H1 (cell line): Measurements from ENCODE around the gene LIPG. TPM values are rescaled to one million over a fixed set of nuclear protein-coding genes. Genes with fewer than 3 reads are reported as not detected.
"Not testable (repeated sequence)": the region's sequence is repeated elsewhere in the genome, so short reads cannot be mapped to it uniquely, and the experiment has no call there.

Experiments used
- CTCF ChIA-PET: fragments of 300-600 bp; sonication (Branson Sonifier 250); formaldehyde crosslinking; loops from one replicate; lab custom pipeline; 2021; ENCODE audit not compliant: partially characterized antibody; lab: Charles Lee
- POLR2A ChIA-PET: fragments of 300-600 bp; sonication (Branson Sonifier 250); formaldehyde crosslinking; loops from one replicate; lab custom pipeline; 2021; ENCODE audit warnings: inconsistent platforms; ENCODE audit not compliant: partially characterized antibody; lab: Charles Lee
- DNase-seq, 2 experiments: peaks; one replicate each; pipeline versions ENCODE4 v3.0.0 to v3.0.0-alpha.2; 2010 to 2022; ENCODE audit warnings: low spot score in 2 of 2, low read depth in 1 of 2, mixed read lengths in 1 of 2
- FAIRE-seq: peaks from 2 replicates; lab custom pipeline; 2011; peaks lifted over from hg19 to GRCh38; lab: Jason Lieb, UNC
- H2AFZ ChIP-seq: 2 replicates; pipeline ENCODE4 v1.8.1; 2012; ENCODE audit warnings: low read length, inconsistent platforms
- H2AK5ac ChIP-seq: 2 replicates; pipeline ENCODE4 v1.6.1; 2013; ENCODE audit warnings: low read depth, low read length
- H2BK120ac ChIP-seq: replicated peaks from 2 replicates; pipeline ENCODE3; 2013; ENCODE audit warnings: low read depth, low read length, inconsistent platforms
- H2BK12ac ChIP-seq: 2 replicates; pipeline ENCODE4 v1.6.1; 2013; ENCODE audit warnings: low read depth, low read length
- H2BK15ac ChIP-seq: 2 replicates; pipeline ENCODE4 v1.6.1; 2013; ENCODE audit warnings: low read length
- H2BK20ac ChIP-seq: 2 replicates; pipeline ENCODE4 v1.6.1; 2013; ENCODE audit warnings: low read length
- H2BK5ac ChIP-seq: 2 replicates; pipeline ENCODE4 v1.6.1; 2013; ENCODE audit warnings: low read depth, low read length
- H3K14ac ChIP-seq: 2 replicates; pipeline ENCODE4 v1.6.1; 2013; ENCODE audit warnings: inconsistent platforms; ENCODE audit not compliant: insufficient read length
- H3K18ac ChIP-seq: 2 replicates; pipeline ENCODE4 v1.6.1; 2013; ENCODE audit warnings: low read length; ENCODE audit errors: extremely low read depth
- H3K23ac ChIP-seq: 2 replicates; pipeline ENCODE4 v1.6.1; 2013; ENCODE audit warnings: inconsistent platforms; ENCODE audit not compliant: insufficient read length
- H3K23me2 ChIP-seq: 2 replicates; pipeline ENCODE4 v1.6.1; 2013; ENCODE audit warnings: low read depth, low read length
- H3K27ac ChIP-seq: 2 replicates; pipeline ENCODE4 v1.6.1; 2011; ENCODE audit warnings: low read depth, low read length, inconsistent platforms
- H3K27me3 ChIP-seq, 4 experiments: replicated peaks in 1 of 4; 1 replicate in 1 of 4; 2 replicates in 3 of 4; pipeline versions ENCODE4 v1.6.1 to v1.8.1; 2011 to 2013; ENCODE audit warnings: low read length in 3 of 4, mild to moderate bottlenecking in 3 of 4, inconsistent platforms in 2 of 4, mixed read lengths in 2 of 4, moderate library complexity in 1 of 4; ENCODE audit not compliant: control insufficient read depth in 3 of 4, insufficient read depth in 3 of 4; ENCODE audit errors: extremely low read depth in 1 of 4
- H3K36me3 ChIP-seq, 4 experiments: 2 replicates each; pipeline versions ENCODE4 v1.6.1 to v1.8.1; 2011 to 2013; ENCODE audit warnings: mild to moderate bottlenecking in 4 of 4, low read length in 3 of 4, moderate library complexity in 2 of 4, control low read depth in 1 of 4, inconsistent platforms in 1 of 4; ENCODE audit not compliant: insufficient read depth in 4 of 4, control insufficient read depth in 2 of 4
- H3K4ac ChIP-seq: replicated peaks from 2 replicates; pipeline ENCODE3; 2013; ENCODE audit warnings: low read length, low read depth, mixed read lengths, inconsistent platforms; ENCODE audit not compliant: insufficient read length
- H3K4me1 ChIP-seq, 4 experiments: replicated peaks in 1 of 4; 1 replicate in 1 of 4; 2 replicates in 3 of 4; pipeline versions ENCODE4 v1.6.1 to v1.8.1; 2011 to 2013; ENCODE audit warnings: low read length in 3 of 4, inconsistent platforms in 2 of 4, mixed read lengths in 1 of 4; ENCODE audit not compliant: insufficient read depth in 4 of 4, control insufficient read depth in 3 of 4
- H3K4me2 ChIP-seq, 2 experiments: 2 replicates each; pipeline versions ENCODE4 v1.6.1 to v1.8.1; 2011 to 2013; ENCODE audit warnings: low read depth in 2 of 2, low read length in 2 of 2, control low read depth in 1 of 2, inconsistent platforms in 1 of 2, mild to moderate bottlenecking in 1 of 2; ENCODE audit not compliant: insufficient read depth in 1 of 2
- H3K4me3 ChIP-seq, 4 experiments: fragments of 200-600, 300-600 bp in 1 of 4; sonication (generic), shearing (Covaris generic), sonication (Bioruptor Twin) in 1 of 4; 2 replicates each; pipeline versions ENCODE4 v1.5.1 to v1.8.1; 2011 to 2016; ENCODE audit warnings: low read length in 4 of 4, low read depth in 3 of 4, control low read depth in 2 of 4, inconsistent platforms in 2 of 4, mild to moderate bottlenecking in 2 of 4, mixed read lengths in 1 of 4, moderate library complexity in 1 of 4; ENCODE audit not compliant: insufficient read depth in 2 of 4; ENCODE audit errors: extremely low read depth in 1 of 4
- H3K56ac ChIP-seq: replicated peaks from 2 replicates; pipeline ENCODE3; 2013; ENCODE audit warnings: low read depth, mild to moderate bottlenecking, mixed read lengths, low read length, inconsistent platforms; ENCODE audit not compliant: insufficient read length
- H3K79me1 ChIP-seq: 2 replicates; pipeline ENCODE4 v1.6.1; 2013; ENCODE audit warnings: low read depth, low read length, control low read depth
- H3K79me2 ChIP-seq, 2 experiments: 2 replicates each; pipeline versions ENCODE4 v1.6.1 to v1.8.1; 2012 to 2013; ENCODE audit warnings: low read length in 2 of 2, mild to moderate bottlenecking in 2 of 2, inconsistent platforms in 1 of 2; ENCODE audit not compliant: insufficient read depth in 2 of 2, control insufficient read depth in 1 of 2
- H3K9ac ChIP-seq, 4 experiments: replicated peaks in 1 of 4; 1 replicate in 1 of 4; 2 replicates in 3 of 4; pipeline versions ENCODE4 v1.6.1 to v1.8.1; 2011 to 2013; ENCODE audit warnings: low read depth in 3 of 4, low read length in 3 of 4, control low read depth in 2 of 4, mild to moderate bottlenecking in 2 of 4, moderate library complexity in 2 of 4, inconsistent platforms in 1 of 4; ENCODE audit errors: extremely low read depth in 1 of 4
- H3K9me3 ChIP-seq, 2 experiments: 2 replicates each; pipeline versions ENCODE4 v1.6.1 to v1.8.1; 2012 to 2013; ENCODE audit warnings: mild to moderate bottlenecking in 2 of 2, moderate library complexity in 2 of 2, control low read depth in 1 of 2, inconsistent platforms in 1 of 2, low read depth in 1 of 2, low read length in 1 of 2, mixed read lengths in 1 of 2; ENCODE audit not compliant: insufficient read depth in 2 of 2
- H4K20me1 ChIP-seq, 2 experiments: replicated peaks in 1 of 2; 2 replicates each; pipeline versions ENCODE3 to v1.8.1; 2011 to 2013; ENCODE audit warnings: inconsistent platforms in 2 of 2, low read length in 2 of 2, mild to moderate bottlenecking in 1 of 2; ENCODE audit not compliant: insufficient read depth in 2 of 2, control insufficient read depth in 1 of 2
- H4K5ac ChIP-seq: 2 replicates; pipeline ENCODE4 v1.6.1; 2013; ENCODE audit warnings: low read length, low read depth, mixed read lengths, inconsistent platforms; ENCODE audit not compliant: insufficient read length
- H4K8ac ChIP-seq: 2 replicates; pipeline ENCODE4 v1.8.0; 2013; ENCODE audit warnings: mild to moderate bottlenecking, moderate library complexity, low read length, inconsistent platforms; ENCODE audit not compliant: insufficient read depth; ENCODE audit errors: extremely low read depth
- H4K91ac ChIP-seq: replicated peaks from 2 replicates; pipeline ENCODE3; 2013; ENCODE audit warnings: low read length, mixed read lengths, inconsistent platforms; ENCODE audit not compliant: insufficient read length
- WGBS, 2 experiments: shearing (Covaris generic) in 1 of 2; methylation state at CpG; one replicate each; pipeline versions ENCODE4 v1.1.6 to v1.1.7; 2013 to 2015; ENCODE audit warnings: low lambda C conversion rate in 2 of 2, mixed read lengths in 2 of 2, inconsistent platforms in 1 of 2, low coverage in 1 of 2, missing lambda C conversion rate in 1 of 2; ENCODE audit not compliant: insufficient replicate concordance in 2 of 2, insufficient coverage in 1 of 2, insufficient read length in 1 of 2; ENCODE audit errors: extremely low coverage in 1 of 2, missing lambda C conversion rate in 1 of 2; 5-methylcytosine and 5-hydroxymethylcytosine counted together
- polyA plus RNA-seq, 7 experiments: library from polyadenylated mRNA; depleted of rRNA in 3 of 7; stranded (reverse) in 5 of 7; unstranded in 2 of 7; fragments of >200 nt in 5 of 7; fragments of 200-250 nt in 2 of 7; gene quantifications; 1 replicate in 5 of 7; 2 replicates in 1 of 7; 4 replicates in 1 of 7; pipeline versions ENCODE4 v1.2.1 to v1.2.3, GENCODE V29; 2011 to 2013; ENCODE audit warnings: missing spikeins in 2 of 7, mixed read lengths in 2 of 7
- total RNA-seq: library from RNA; stranded (reverse); fragmentation: NEBNext Ultra II Directional; extraction: Animal tissue kit (Norgen Biotek cat#: 25700); gene quantifications from 2 replicates; pipeline ENCODE4 v1.2.1, GENCODE V29; 2021

LIPG gene
- total and polyA plus RNA-seq, 2 of the 8 experiments (the other 6 are each of a cell fraction or from before 2014, with no cell fraction given), result 9.2 to 9.8 TPM

DNA sequence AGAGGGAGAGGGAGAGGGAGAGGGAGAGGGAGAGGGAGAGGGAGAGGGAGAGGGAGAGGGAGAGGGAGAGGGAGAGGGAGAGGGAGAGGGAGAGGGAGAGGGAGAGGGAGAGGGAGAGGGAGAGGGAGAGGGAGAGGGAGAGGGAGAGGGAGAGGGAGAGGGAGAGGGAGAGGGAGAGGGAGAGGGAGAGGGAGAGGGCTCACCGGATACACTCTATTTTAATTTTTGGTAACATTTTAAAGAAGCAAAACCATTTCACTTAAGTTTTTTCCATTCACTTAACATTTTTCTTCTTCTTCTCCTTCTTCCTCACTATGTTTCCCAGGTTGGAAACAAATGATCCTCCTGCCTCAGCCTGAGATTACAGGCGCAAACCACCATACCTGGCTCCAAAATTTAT, 17.2 kb downstream of the LIPG start:
- H4K8ac ChIP-seq, H2BK15ac ChIP-seq, H3K36me3 ChIP-seq, H3K4ac ChIP-seq, H3K9ac ChIP-seq, H2AK5ac ChIP-seq, H4K20me1 ChIP-seq, POLR2A ChIA-PET, H3K27ac ChIP-seq, H4K91ac ChIP-seq, DNase-seq, CTCF ChIA-PET, H3K9me3 ChIP-seq, H3K79me2 ChIP-seq, H3K27me3 ChIP-seq, H2BK20ac ChIP-seq, H3K4me2 ChIP-seq, H3K23me2 ChIP-seq, H3K56ac ChIP-seq, H3K23ac ChIP-seq, H2BK5ac ChIP-seq, H2AFZ ChIP-seq, H3K79me1 ChIP-seq, H3K4me3 ChIP-seq, H2BK120ac ChIP-seq, FAIRE-seq, H3K18ac ChIP-seq, H3K14ac ChIP-seq, H2BK12ac ChIP-seq, H4K5ac ChIP-seq, H3K4me1 ChIP-seq: not testable (repeated sequence)
- 85% methylated on average over 1 of the region's 2 CpGs; no CpG with 5 or more reads in 1 of the 2 experiments for WGBS, 2 experiments

DNA sequence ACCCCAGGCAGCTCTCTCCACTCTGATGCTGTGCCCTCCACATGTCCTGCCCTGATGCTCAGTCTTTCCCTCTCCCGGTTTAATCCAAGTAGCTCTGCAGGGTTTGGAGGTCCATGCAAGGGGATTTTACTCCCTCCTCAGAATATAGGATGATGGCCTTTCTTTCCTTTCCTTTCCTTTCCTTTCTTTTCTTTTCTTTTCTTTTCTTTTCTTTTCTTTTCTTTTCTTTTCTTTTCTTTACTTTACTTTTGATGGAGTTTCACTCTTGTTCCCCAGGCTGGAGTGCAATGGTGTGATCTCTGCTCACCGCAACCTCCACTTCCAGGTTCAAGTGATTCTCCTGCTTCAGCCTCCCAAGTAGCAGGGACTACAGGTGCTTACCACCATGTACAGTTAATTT, 17.7 kb downstream of the LIPG start:
- H2BK5ac ChIP-seq, H3K23ac ChIP-seq, H2BK120ac ChIP-seq, H2BK20ac ChIP-seq, CTCF ChIA-PET, H4K91ac ChIP-seq, POLR2A ChIA-PET, H3K4me2 ChIP-seq, H3K23me2 ChIP-seq, H3K27me3 ChIP-seq, H4K8ac ChIP-seq, H3K9ac ChIP-seq, H3K18ac ChIP-seq, H3K56ac ChIP-seq, H2BK15ac ChIP-seq, H4K20me1 ChIP-seq, H3K4ac ChIP-seq, DNase-seq, H3K4me3 ChIP-seq, FAIRE-seq, H2BK12ac ChIP-seq, H3K27ac ChIP-seq, H2AFZ ChIP-seq, H4K5ac ChIP-seq, H3K9me3 ChIP-seq, H3K79me2 ChIP-seq, H3K36me3 ChIP-seq, H3K4me1 ChIP-seq, H2AK5ac ChIP-seq, H3K79me1 ChIP-seq, H3K14ac ChIP-seq: not testable (repeated sequence)
- 92% methylated on average over 2 of the region's 2 CpGs; no CpG with 5 or more reads in 1 of the 2 experiments for WGBS, 2 experiments
